ENCODE measurements around the gene ANO1.

Gene ANO1

GRCh38 chr11:70182266-70182665 lies 104.1 kb downstream of the ANO1 start:
- Histone ChIP-seq H3K9me3 (ENCODE audit: control insufficient read depth, insufficient read depth, low read length) (no peaks in the 10 kb centered on the region), H3K36me3 (ENCODE audit: control insufficient read depth, low read length) (no peaks in the 10 kb centered on the region), H3K4me2 (ENCODE audit: low read length) (no peak overlapping the region), H3K4me3 (ENCODE audit: low read length) (no peak overlapping the region), H3K27me3 (ENCODE audit: control insufficient read depth, low read length) (no peaks in the 10 kb centered on the region), H3K27ac (ENCODE audit: low read depth, low read length) (no peak overlapping the region), H4K20me1 (ENCODE audit: control insufficient read depth, insufficient read depth, low read depth, low read length) (no peaks in the 10 kb centered on the region), H3K4me1 (ENCODE audit: control insufficient read depth, low read length) (no peaks in the 10 kb centered on the region), H3K9me2 (replicated peaks; ENCODE audit: control insufficient read depth, low read length) (no peaks in the 10 kb centered on the region), H3K79me2 (ENCODE audit: control insufficient read depth, low read length) (no peaks in the 10 kb centered on the region), H3F3A (ENCODE audit: control insufficient read depth, insufficient read depth) (no peaks in the 10 kb centered on the region)
- TF ChIP-seq EZH2phosphoT487 (IDR thresholded peaks at IDR 0.05; ENCODE audit: borderline replicate concordance, low read length) (no peak), CTCF (IDR thresholded peaks at IDR 0.05; ENCODE audit: low read depth, low read length, poor library complexity, severe bottlenecking) (no peak)

GRCh38 chr11:70183032-70183431 lies 104.9 kb downstream of the ANO1 start:
- H3K27ac ChIP-seq (ENCODE audit: low read depth, low read length) = no peak overlapping the region
- H3K27me3 ChIP-seq (ENCODE audit: control insufficient read depth, low read length) = no peaks in the 10 kb centered on the region
- TF ChIP-seq EZH2phosphoT487 (IDR thresholded peaks at IDR 0.05; ENCODE audit: borderline replicate concordance, low read length) (no peak), CTCF (IDR thresholded peaks at IDR 0.05; ENCODE audit: low read depth, low read length, poor library complexity, severe bottlenecking) (no peak)
- H3K36me3 ChIP-seq (ENCODE audit: control insufficient read depth, low read length) = no peaks in the 10 kb centered on the region
- no peaks in the 10 kb centered on the region for H3K4me1 ChIP-seq (ENCODE audit: control insufficient read depth, low read length)
- H3K4me3 ChIP-seq (ENCODE audit: low read length) = no peak overlapping the region
- H3K4me2 ChIP-seq (ENCODE audit: low read length) = no peak overlapping the region
- no peaks in the 10 kb centered on the region for H3K79me2 ChIP-seq (ENCODE audit: control insufficient read depth, low read length)
- no peaks in the 10 kb centered on the region for H3K9me3 ChIP-seq (ENCODE audit: control insufficient read depth, insufficient read depth, low read length)
- H4K20me1 ChIP-seq (ENCODE audit: control insufficient read depth, insufficient read depth, low read depth, low read length) = no peaks in the 10 kb centered on the region
- no peaks in the 10 kb centered on the region for H3K9me2 ChIP-seq (replicated peaks; ENCODE audit: control insufficient read depth, low read length)
- no peaks in the 10 kb centered on the region for H3F3A ChIP-seq (ENCODE audit: control insufficient read depth, insufficient read depth)

GRCh38 chr11:70183483-70184176 lies 105.5 kb downstream of the ANO1 start:
- no peaks in the 10 kb centered on the region for H3K36me3 ChIP-seq (ENCODE audit: control insufficient read depth, low read length)
- H3K9me3 ChIP-seq (ENCODE audit: control insufficient read depth, insufficient read depth, low read length) = no peaks in the 10 kb centered on the region
- no peaks in the 10 kb centered on the region for H3K4me1 ChIP-seq (ENCODE audit: control insufficient read depth, low read length)
- H3K9me2 ChIP-seq (replicated peaks; ENCODE audit: control insufficient read depth, low read length) = no peaks in the 10 kb centered on the region
- H3K27ac ChIP-seq (ENCODE audit: low read depth, low read length) = no peak overlapping the region
- TF ChIP-seq CTCF (IDR thresholded peaks at IDR 0.05; ENCODE audit: low read depth, low read length, poor library complexity, severe bottlenecking) (no peak), EZH2phosphoT487 (IDR thresholded peaks at IDR 0.05; ENCODE audit: borderline replicate concordance, low read length) (no peak)
- H3F3A ChIP-seq (ENCODE audit: control insufficient read depth, insufficient read depth) = no peaks in the 10 kb centered on the region
- H3K4me2 ChIP-seq (ENCODE audit: low read length) = no peak overlapping the region
- no peaks in the 10 kb centered on the region for H3K79me2 ChIP-seq (ENCODE audit: control insufficient read depth, low read length)
- no peak overlapping the region for H3K4me3 ChIP-seq (ENCODE audit: low read length)
- no peaks in the 10 kb centered on the region for H4K20me1 ChIP-seq (ENCODE audit: control insufficient read depth, insufficient read depth, low read depth, low read length)
- no peaks in the 10 kb centered on the region for H3K27me3 ChIP-seq (ENCODE audit: control insufficient read depth, low read length)
